ENCODE data around the gene KDELR3.

GRCh38 chr22:38505541-38506117 is 37.7 kb downstream of the KDELR3 start:
- TF ChIP-seq CTCF (IDR thresholded peaks at IDR 0.05; ENCODE audit: low read length): no peak
- TF ChIP-seq EZH2 (IDR thresholded peaks at IDR 0.05; ENCODE audit: borderline replicate concordance, low read length): no peak

Measured in OCI-LY1 (cell line).